Endothelial cell of umbilical vein (primary cell): ENCODE results near the gene RSPRY1. TPM values are rescaled to one million over a fixed set of nuclear protein-coding genes. Genes with fewer than 3 reads are reported as not detected.

Experiments
- BruUV-seq: library from RNA; stranded (reverse); fragments of 400-500 nt; replicated peaks from 2 replicates; lab custom pipeline; 2021; lab: Mats Ljungman, UMichigan
- CTCF ChIA-PET: fragments of 300-600, 350-600 bp; sonication (Branson Sonifier 250); formaldehyde crosslinking; loops from one replicate; lab custom pipeline; 2021; ENCODE audit warnings: antibody characterized with exemption, inconsistent platforms; lab: Charles Lee
- POLR2A ChIA-PET: fragments of 300-600, 350-600 bp; sonication (Branson Sonifier 250); formaldehyde crosslinking; loops from one replicate; lab custom pipeline; 2021; ENCODE audit warnings: antibody characterized with exemption, inconsistent platforms; lab: Charles Lee
- DNase-seq: peaks from one replicate; pipeline ENCODE4 v3.0.0-alpha.2; 2011; ENCODE audit warnings: low read depth, low spot score
- FAIRE-seq: peaks from 2 replicates; lab custom pipeline; 2011; peaks lifted over from hg19 to GRCh38; lab: Jason Lieb, UNC
- H2AFZ ChIP-seq: 2 replicates; pipeline ENCODE4 v1.6.0; 2012; ENCODE audit warnings: low read depth, low read length, control low read depth, inconsistent platforms
- H3K27ac ChIP-seq: 2 replicates; pipeline ENCODE4 v1.5.1; 2011; ENCODE audit warnings: low read depth, mild to moderate bottlenecking, control low read depth, low read length, moderate library complexity; ENCODE audit not compliant: insufficient read depth
- H3K27me3 ChIP-seq, 2 experiments: 2 replicates each; pipeline versions ENCODE4 v1.6.0 to v1.6.1; 2011; ENCODE audit warnings: low read length in 2 of 2, mixed read lengths in 1 of 2; ENCODE audit not compliant: control insufficient read depth in 2 of 2, insufficient read depth in 2 of 2
- H3K36me3 ChIP-seq, 2 experiments: 2 replicates in 1 of 2; 3 replicates in 1 of 2; pipeline ENCODE4 v1.5.1; 2011; ENCODE audit warnings: low read length in 2 of 2, mild to moderate bottlenecking in 1 of 2, moderate library complexity in 1 of 2; ENCODE audit not compliant: control insufficient read depth in 2 of 2, insufficient read depth in 2 of 2; ENCODE audit errors: extremely low read depth in 1 of 2
- H3K4me1 ChIP-seq: 3 replicates; pipeline ENCODE4 v1.5.1; 2011; ENCODE audit warnings: mild to moderate bottlenecking, low read length; ENCODE audit not compliant: control insufficient read depth, insufficient read depth; ENCODE audit errors: extremely low read depth
- H3K4me2 ChIP-seq: 2 replicates; pipeline ENCODE4 v1.6.1; 2011; ENCODE audit warnings: low read length, control low read depth, mixed read lengths; ENCODE audit not compliant: insufficient read depth
- H3K4me3 ChIP-seq, 3 experiments: fragments of 200-600 bp in 1 of 3; sonication (generic), shearing (Covaris generic) in 1 of 3; replicated peaks in 1 of 3; 2 replicates each; pipeline ENCODE4 v1.5.1; 2011 to 2016; ENCODE audit warnings: control low read depth in 3 of 3, low read length in 3 of 3, mild to moderate bottlenecking in 2 of 3, inconsistent platforms in 1 of 3, low read depth in 1 of 3, moderate library complexity in 1 of 3; ENCODE audit not compliant: insufficient read depth in 1 of 3
- H3K79me2 ChIP-seq: 2 replicates; pipeline ENCODE4 v1.6.0; 2012; ENCODE audit warnings: low read length, inconsistent platforms; ENCODE audit not compliant: control insufficient read depth, insufficient read depth
- H3K9ac ChIP-seq: replicated peaks from 2 replicates; pipeline ENCODE3; 2011; ENCODE audit warnings: low read length, control low read depth; ENCODE audit not compliant: insufficient read depth; ENCODE audit errors: extremely low read depth
- H3K9me1 ChIP-seq: replicated peaks from 3 replicates; pipeline ENCODE4 v1.6.0; 2011; ENCODE audit warnings: mild to moderate bottlenecking, low read length; ENCODE audit not compliant: control insufficient read depth, insufficient read depth; ENCODE audit errors: extremely low read depth
- H3K9me3 ChIP-seq: replicated peaks from 2 replicates; pipeline ENCODE4 v1.5.1; 2012; ENCODE audit warnings: low read length, inconsistent platforms; ENCODE audit not compliant: control insufficient read depth, insufficient read depth
- H4K20me1 ChIP-seq: replicated peaks from 2 replicates; pipeline ENCODE3; 2011; ENCODE audit warnings: mild to moderate bottlenecking, low read length; ENCODE audit not compliant: control insufficient read depth, insufficient read depth; ENCODE audit errors: extremely low read depth
- EZH2 ChIP-seq: IDR thresholded peaks from 2 replicates; pipeline ENCODE4 v1.6.1; 2012; ENCODE audit warnings: borderline replicate concordance, low read depth, mild to moderate bottlenecking, moderate library complexity, low read length, inconsistent platforms; ENCODE audit not compliant: severe bottlenecking
- FOS ChIP-seq: IDR thresholded peaks from 2 replicates; pipeline ENCODE4 v1.6.1; 2011; ENCODE audit warnings: mild to moderate bottlenecking, low read length, moderate library complexity, borderline replicate concordance; ENCODE audit not compliant: insufficient read depth
- GATA2 ChIP-seq: IDR thresholded peaks from 2 replicates; pipeline ENCODE4 v1.7.0; 2011; ENCODE audit warnings: low read depth, mild to moderate bottlenecking, moderate library complexity, mixed read lengths, low read length; ENCODE audit not compliant: insufficient read length, insufficient read depth
- JUN ChIP-seq: IDR thresholded peaks from 2 replicates; pipeline ENCODE4 v1.6.1; 2011; ENCODE audit warnings: borderline replicate concordance, low read depth; ENCODE audit not compliant: insufficient read length, insufficient read depth
- MYC ChIP-seq: IDR thresholded peaks from one replicate; pipeline ENCODE4 v1.6.1; 2011; ENCODE audit warnings: mild to moderate bottlenecking, low read depth, low read length
- POLR2A ChIP-seq: IDR thresholded peaks from 2 replicates; pipeline ENCODE4 v1.6.1; 2012; ENCODE audit warnings: low read depth, mild to moderate bottlenecking, control low read depth, low read length
- POLR2AphosphoS5 ChIP-seq: IDR thresholded peaks from 2 replicates; pipeline ENCODE4 v1.6.1; 2012; ENCODE audit warnings: low read depth, mild to moderate bottlenecking, control low read depth, low read length, moderate library complexity; ENCODE audit not compliant: insufficient read depth
- dilution Hi-C: fragments of 300-500 bp; cut with MboI; formaldehyde crosslinking; loops from one replicate; pipeline ENCODE4 v1.15.0; 2019; ENCODE audit warnings: low sequenced_read_pairs; ENCODE audit not compliant: extremely low pct_ligation_motif_present
- intact Hi-C: fragments of 100-400 bp; cut with micrococcal nuclease; formaldehyde crosslinking; loops from one replicate; pipeline ENCODE4 v1.10.0; 2022
- polyA plus RNA-seq, 4 experiments: library from polyadenylated mRNA; depleted of rRNA in 3 of 4; stranded (reverse) in 3 of 4; unstranded in 1 of 4; fragments of >200 nt; gene quantifications; 2 replicates each; pipeline versions ENCODE4 v1.2.1 to v1.2.3, GENCODE V29; 2011 to 2012; ENCODE audit warnings: missing spikeins in 1 of 4
- total RNA-seq: library from RNA; stranded (reverse); gene quantifications from 2 replicates; pipeline ENCODE4 v1.2.3, GENCODE V29; 2021
- TF ChIP-seq, protein P1 (sequence below): IDR thresholded peaks from 2 replicates; pipeline ENCODE4 v1.6.1; 2011; ENCODE audit not compliant: insufficient read depth, insufficient read length
- TF ChIP-seq, protein P2 (sequence below), 2 donors: IDR thresholded peaks; 1 replicate in 1 of 2; 2 replicates in 1 of 2; pipeline ENCODE4 v1.5.1; 2011; ENCODE audit warnings: low read length in 2 of 2, mild to moderate bottlenecking in 2 of 2, moderate library complexity in 2 of 2, control low read depth in 1 of 2, inconsistent platforms in 1 of 2, low read depth in 1 of 2; ENCODE audit not compliant: insufficient read depth in 1 of 2; ENCODE audit errors: extremely low read depth in 1 of 2

The RSPRY1 gene
- total and polyA plus RNA-seq, 2 donors (not counting 3 experiments of a cell fraction or from before 2014, with no cell fraction given): 28.5 to 55.1 TPM

DNA sequence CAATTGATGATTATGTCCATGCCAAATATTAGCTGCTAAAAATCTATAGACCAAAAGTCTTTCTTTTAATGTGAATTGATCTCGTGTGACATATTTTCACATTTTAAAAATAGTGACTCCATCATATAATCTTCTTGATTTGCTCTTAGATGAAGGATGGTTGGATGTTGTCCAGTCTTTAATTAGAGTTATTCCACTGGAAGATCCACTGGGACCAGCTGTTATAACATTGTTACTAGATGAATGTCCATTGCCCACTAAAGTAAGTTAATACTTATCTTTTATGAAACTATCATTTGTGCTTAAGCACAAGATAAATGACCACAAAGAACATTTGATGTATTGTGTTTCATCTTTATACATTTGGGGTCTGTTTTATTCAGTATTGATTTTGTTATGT is 22.8 kb downstream of the RSPRY1 start:
- TF ChIP-seq, protein P1, sequence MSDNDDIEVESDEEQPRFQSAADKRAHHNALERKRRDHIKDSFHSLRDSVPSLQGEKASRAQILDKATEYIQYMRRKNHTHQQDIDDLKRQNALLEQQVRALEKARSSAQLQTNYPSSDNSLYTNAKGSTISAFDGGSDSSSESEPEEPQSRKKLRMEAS: no peak
- no peak for TF ChIP-seq POLR2AphosphoS5
- TF ChIP-seq MYC: no peak
- no peak for TF ChIP-seq EZH2
- no peak for TF ChIP-seq FOS
- no peak for TF ChIP-seq GATA2
- TF ChIP-seq JUN: no peak
- TF ChIP-seq, protein P2, sequence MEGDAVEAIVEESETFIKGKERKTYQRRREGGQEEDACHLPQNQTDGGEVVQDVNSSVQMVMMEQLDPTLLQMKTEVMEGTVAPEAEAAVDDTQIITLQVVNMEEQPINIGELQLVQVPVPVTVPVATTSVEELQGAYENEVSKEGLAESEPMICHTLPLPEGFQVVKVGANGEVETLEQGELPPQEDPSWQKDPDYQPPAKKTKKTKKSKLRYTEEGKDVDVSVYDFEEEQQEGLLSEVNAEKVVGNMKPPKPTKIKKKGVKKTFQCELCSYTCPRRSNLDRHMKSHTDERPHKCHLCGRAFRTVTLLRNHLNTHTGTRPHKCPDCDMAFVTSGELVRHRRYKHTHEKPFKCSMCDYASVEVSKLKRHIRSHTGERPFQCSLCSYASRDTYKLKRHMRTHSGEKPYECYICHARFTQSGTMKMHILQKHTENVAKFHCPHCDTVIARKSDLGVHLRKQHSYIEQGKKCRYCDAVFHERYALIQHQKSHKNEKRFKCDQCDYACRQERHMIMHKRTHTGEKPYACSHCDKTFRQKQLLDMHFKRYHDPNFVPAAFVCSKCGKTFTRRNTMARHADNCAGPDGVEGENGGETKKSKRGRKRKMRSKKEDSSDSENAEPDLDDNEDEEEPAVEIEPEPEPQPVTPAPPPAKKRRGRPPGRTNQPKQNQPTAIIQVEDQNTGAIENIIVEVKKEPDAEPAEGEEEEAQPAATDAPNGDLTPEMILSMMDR (IDR thresholded peaks at IDR 0.05; ENCODE audit: extremely low read depth in 1 of 2, insufficient read depth in 1 of 2, low read depth in 1 of 2, low read length in 2 of 2): no peak
- no peak for TF ChIP-seq POLR2A
- ChIA-PET POLR2A (no interaction called here), CTCF (no interaction called here)
- no TSS peak for BruUV-seq
- no peak for FAIRE-seq
- Histone ChIP-seq H3K27me3 (no peaks in the 10 kb centered on the region), H3K9me1 (no peaks in the 10 kb centered on the region), H4K20me1 (no peaks in the 10 kb centered on the region), H3K27ac (no peak overlapping the region), H3K4me2 (no peak overlapping the region), H2AFZ (no peak overlapping the region), H3K9me3 (no peaks in the 10 kb centered on the region), H3K4me3 (no peak overlapping the region), H3K36me3 (peaks cover 22 to 24% of the 10 kb centered on the region in 2 experiments), H3K4me1 (no peaks in the 10 kb centered on the region), H3K9ac (no peak overlapping the region), H3K79me2 (peaks cover 5% of the 10 kb centered on the region)
- DNase-seq: no peak
- dilution Hi-C loops: no loop called here
- intact Hi-C loops: no loop called here
